Measurements from ENCODE around the gene TRMT44.
"Not testable (repeated sequence)": the region's sequence is repeated elsewhere in the genome, so short reads cannot be mapped to it uniquely, and the experiment has no call there.

TRMT44 gene

GRCh38 chr4:8509311-8509950, 68.9 kb downstream of the TRMT44 start:
- no peak for DNase-seq (ENCODE audit: low read depth in 2 of 3, low spot score in 1 of 3)

DNA sequence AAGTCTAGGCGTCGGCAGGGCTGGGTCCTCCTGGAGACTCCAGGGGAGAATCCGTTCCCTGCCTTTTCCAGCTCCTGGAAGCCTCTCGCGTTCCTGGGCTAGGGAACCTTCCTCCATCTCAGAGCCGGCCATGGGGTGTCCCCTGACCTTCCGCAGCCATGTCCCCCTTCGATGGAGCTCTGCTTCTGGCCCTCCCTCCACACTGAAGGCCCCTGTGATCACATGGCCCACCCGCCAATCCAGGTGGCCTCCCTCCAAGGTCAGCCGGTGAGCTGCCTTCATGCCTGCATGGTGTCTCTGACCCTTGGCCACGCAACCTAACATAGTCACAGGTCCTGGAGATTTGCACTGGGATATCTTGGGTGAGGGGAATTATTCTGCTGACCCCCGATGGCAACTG, 69.6 kb downstream of the TRMT44 start:
- no peak for DNase-seq (ENCODE audit: low read depth in 2 of 3, low spot score in 1 of 3)

GRCh38 chr4:8510611-8511285, 70.2 kb downstream of the TRMT44 start:
- no peak for DNase-seq (ENCODE audit: low read depth in 2 of 3, low spot score in 1 of 3)

GRCh38 chr4:8512510-8512909, 71.9 kb downstream of the TRMT44 start:
- DNase-seq (ENCODE audit: low read depth in 2 of 3, low spot score in 1 of 3): no peak

GRCh38 chr4:8513080-8513479, 72.5 kb downstream of the TRMT44 start:
- DNase-seq (ENCODE audit: low read depth in 2 of 3, low spot score in 1 of 3): not testable (repeated sequence)

GRCh38 chr4:8513931-8514330, 73.4 kb downstream of the TRMT44 start:
- no peak for DNase-seq (ENCODE audit: low read depth in 2 of 3, low spot score in 1 of 3)

- no peak for DNase-seq (ENCODE audit: low read depth in 2 of 3, low spot score in 1 of 3)
These were observed 73.8 kb downstream of the TRMT44 start for GRCh38 chr4:8514391-8514790.

DNA sequence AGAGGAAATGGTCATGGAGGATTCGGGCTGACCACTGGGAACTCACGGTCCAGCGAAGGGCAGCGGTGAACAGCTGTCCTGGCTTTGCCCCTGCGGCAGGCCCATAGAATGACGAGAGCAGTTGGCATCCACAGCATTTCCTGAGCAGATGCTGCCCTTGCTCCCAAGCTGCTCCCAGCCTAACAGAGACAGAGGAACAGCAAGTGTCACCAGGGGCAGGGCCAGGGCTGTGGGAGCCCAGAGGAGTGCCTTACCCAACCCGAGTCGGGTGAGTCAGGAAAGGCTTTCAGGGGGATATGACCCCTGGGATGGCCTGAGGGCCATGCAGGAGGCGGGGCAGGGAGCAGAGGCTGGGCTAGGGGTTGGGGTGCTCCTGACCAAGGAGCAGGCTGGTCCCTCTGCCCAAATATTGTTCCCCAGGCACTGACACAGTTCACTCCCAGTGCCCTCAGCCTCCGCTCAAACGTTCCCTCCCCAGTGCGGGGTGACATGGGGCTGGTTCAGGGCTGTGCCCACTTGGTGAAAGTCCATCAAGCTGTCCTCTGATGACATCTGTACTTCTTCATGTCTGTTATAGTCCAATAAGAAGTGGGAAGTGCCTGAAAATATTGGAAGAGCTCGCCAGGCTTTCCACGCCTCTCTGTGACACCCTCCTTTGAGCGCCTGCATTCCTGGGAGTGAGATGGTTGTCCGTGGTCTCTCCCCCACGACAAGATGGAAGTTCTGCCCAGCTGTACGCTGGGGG, 74.9 kb downstream of the TRMT44 start:
- DNase-seq (ENCODE audit: low read depth in 2 of 3, low spot score in 1 of 3): no peak

DNA sequence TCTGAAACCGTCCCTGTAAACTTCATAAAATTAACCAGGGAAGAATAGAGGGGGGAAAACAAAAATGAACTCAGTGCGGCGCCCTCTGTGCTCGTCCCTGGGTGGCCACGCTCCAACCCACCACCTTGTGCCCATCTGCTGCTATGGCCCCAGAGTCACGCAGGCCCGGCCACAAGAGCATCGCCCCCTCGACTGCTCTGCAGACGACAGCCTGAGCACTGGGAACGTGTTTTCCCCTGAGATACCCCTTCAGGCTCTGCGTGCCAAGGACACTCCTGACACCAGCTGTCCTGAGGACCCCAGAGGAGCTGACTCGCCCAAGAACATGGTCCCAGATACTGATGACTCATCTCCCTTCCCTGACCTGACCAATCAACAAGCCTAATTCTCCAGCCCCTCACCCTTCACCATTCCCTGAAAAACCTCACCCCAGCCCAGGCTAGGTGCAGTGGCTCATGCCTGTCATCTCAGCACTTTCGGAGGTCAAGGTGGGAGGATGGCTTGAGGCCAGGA, 75.5 kb downstream of the TRMT44 start:
- DNase-seq (ENCODE audit: low read depth in 2 of 3, low spot score in 1 of 3): no peak

GRCh38 chr4:8516996-8517550, 76.5 kb downstream of the TRMT44 start:
- DNase-seq (ENCODE audit: low read depth in 2 of 3, low spot score in 1 of 3): no peak

- DNase-seq (ENCODE audit: low read depth in 2 of 3, low spot score in 1 of 3): no peak
These were observed 77.4 kb downstream of the TRMT44 start for GRCh38 chr4:8517946-8518345.

DNA sequence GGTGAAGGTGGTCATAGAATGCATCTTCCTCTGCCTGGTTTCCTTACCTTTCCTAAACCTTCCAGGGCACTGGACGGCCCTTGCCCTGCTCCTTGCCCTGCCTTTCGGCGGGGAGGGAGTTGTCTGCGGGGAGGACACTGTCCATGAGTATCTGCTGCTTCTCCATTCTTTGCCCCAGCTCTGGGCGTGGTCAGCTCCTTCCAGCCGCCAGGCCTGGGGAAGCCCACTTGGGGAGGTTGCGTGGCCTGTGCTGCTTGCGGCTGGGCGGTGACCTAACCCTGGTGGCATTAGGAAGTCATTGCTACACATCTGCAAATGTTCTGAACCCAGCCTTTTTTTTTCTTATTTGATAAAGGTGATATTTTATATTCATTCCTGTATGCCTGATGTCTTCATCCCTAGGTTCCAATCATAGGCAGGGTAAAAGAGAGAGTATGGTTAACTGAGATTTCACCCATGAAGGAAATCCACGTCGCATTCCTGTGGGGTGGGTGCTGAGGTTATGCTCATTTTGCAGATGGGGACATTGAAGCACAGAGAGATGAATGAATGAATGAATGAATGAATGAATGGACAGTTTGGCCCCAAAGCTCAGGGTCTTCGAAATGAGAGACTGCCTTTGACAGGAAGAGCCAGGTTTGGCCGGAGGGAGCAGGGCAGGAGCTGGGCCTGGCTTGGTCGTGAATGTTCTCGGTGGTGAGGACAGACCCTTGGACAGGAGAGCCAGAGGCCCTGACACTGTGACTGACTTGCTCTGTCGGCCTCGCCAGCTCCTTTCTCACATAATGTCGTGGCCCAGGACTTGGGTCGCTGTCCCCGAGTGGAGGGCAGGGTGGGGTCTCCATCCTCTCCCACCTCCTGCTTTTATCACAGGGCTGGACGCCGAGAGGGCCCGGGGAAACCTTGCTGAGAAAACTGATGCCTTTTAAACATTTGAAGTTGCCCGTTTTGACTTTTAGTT, 81.9 kb downstream of the TRMT44 start:
- DNase-seq (ENCODE audit: low read depth in 2 of 3, low spot score in 1 of 3): no peak

- no peak for DNase-seq (ENCODE audit: low read depth in 2 of 3, low spot score in 1 of 3)
These were observed 82.6 kb downstream of the TRMT44 start for GRCh38 chr4:8523175-8523574.

DNA sequence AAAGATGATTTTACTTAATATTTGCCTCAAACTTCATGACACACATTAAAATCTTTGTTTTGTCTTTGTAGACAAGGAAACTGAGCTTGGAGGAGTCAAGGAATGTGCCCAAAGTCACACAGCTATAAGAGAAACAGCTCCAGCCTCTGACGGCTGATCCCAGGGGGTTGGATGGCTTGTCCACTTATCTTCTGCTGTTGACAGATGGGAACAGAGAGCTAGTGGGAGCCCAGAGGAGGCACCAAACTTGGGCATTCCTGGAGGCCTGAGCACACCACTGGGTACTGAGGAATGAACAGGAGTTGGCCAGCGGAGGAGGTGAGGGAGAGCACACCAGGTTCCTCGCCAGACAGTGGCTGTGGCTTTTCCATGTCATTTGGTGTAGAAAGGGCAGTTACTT, 83.2 kb downstream of the TRMT44 start:
- DNase-seq (ENCODE audit: low read depth in 2 of 3, low spot score in 1 of 3): no peak

GRCh38 chr4:8524595-8525382, 84.2 kb downstream of the TRMT44 start:
- no peak for DNase-seq (ENCODE audit: low read depth in 2 of 3, low spot score in 1 of 3)

DNA sequence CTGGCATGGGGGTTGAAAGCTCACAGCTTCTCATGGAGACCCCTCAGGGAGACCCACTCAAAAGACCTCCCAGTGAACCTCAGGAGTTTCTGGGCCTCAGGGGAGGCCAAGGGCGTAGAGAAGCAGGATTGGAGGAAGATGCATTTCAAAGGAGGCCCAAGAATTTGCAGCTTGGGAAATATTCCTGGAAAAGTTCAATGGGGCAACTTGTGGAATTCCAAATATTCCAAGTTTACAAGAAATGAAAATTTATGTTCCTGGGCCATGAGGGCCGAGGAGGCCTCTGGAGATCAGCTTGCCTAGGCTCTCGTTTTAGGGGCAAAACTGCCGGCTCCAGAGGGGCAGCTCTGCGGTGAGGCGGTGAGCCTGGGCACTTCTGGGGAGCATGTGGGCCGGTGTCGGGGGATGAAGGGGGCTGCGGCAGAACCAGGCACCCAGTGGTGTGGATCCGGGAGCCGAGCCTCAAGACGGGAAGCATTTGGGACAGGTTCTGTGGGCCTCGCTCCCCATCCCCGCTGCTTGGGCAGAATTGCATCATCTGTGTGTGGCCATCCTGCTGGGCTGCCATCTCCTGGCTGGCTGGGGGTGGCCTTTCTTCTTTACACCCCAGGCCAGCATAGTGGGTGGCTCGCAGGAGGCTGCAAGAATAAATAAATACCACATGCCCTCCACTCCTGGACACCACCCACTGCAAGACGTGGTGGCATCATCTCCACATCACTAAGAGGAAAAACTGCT, 85.0 kb downstream of the TRMT44 start:
- DNase-seq (ENCODE audit: low read depth in 2 of 3, low spot score in 1 of 3): no peak
